ENCODE data around the gene HNMT.
"Not testable (repeated sequence)": the region's sequence is repeated elsewhere in the genome, so short reads cannot be mapped to it uniquely, and the experiment has no call there.

The HNMT gene

GRCh38 chr2:137968477-137969417 is 4.5 kb downstream of the HNMT start:
- no peak overlapping the region for H3K4me3 ChIP-seq
- H3K27ac ChIP-seq, result peak overlapping the region in 2 of 21 experiments; percentile 10 to 11

GRCh38 chr2:137969418-137969765 is 5.1 kb downstream of the HNMT start:
- Histone ChIP-seq H3K27ac (peak overlapping the region in 1 of 21 experiments; percentile 10), H3K4me3 (no peak overlapping the region)

GRCh38 chr2:137969876-137970275 is 5.6 kb downstream of the HNMT start:
- Histone ChIP-seq H3K4me3 (no peak overlapping the region), H3K27ac (no peak overlapping the region)

GRCh38 chr2:137971259-137971658 is 7.0 kb downstream of the HNMT start:
- not testable (repeated sequence) for H3K4me3 ChIP-seq, H3K27ac ChIP-seq

GRCh38 chr2:137973280-137973679 is 9.0 kb downstream of the HNMT start:
- H3K4me3 ChIP-seq, result no peak overlapping the region
- H3K27ac ChIP-seq, result no peak overlapping the region

GRCh38 chr2:137975280-137976271 is 11.3 kb downstream of the HNMT start:
- Histone ChIP-seq H3K4me3 (no peak overlapping the region), H3K27ac (peak overlapping the region in 17 of 21 experiments; percentile 23 to 75 (median 57))

GRCh38 chr2:137976274-137976673 is 12.0 kb downstream of the HNMT start:
- Histone ChIP-seq H3K27ac (peak overlapping the region in 10 of 21 experiments; percentile 7 to 75 (median 54)), H3K4me3 (no peak overlapping the region)

- H3K4me3 ChIP-seq, result no peak overlapping the region
- H3K27ac ChIP-seq, result no peak overlapping the region
Observed at GRCh38 chr2:137977790-137978189, 13.5 kb downstream of the HNMT start.

GRCh38 chr2:137980459-137980858 is 16.2 kb downstream of the HNMT start:
- H3K4me3 ChIP-seq, result no peak overlapping the region
- no peak overlapping the region for H3K27ac ChIP-seq

GRCh38 chr2:137981112-137981656 is 16.9 kb downstream of the HNMT start:
- H3K4me3 ChIP-seq, result no peak overlapping the region
- H3K27ac ChIP-seq, result no peak overlapping the region

- H3K27ac ChIP-seq, result no peak overlapping the region
- no peak overlapping the region for H3K4me3 ChIP-seq
Observed at GRCh38 chr2:137983581-137983980, 19.3 kb downstream of the HNMT start.

- Histone ChIP-seq H3K4me3 (no peak overlapping the region), H3K27ac (no peak overlapping the region)
Observed at GRCh38 chr2:137986268-137986667, 22.0 kb downstream of the HNMT start.

GRCh38 chr2:137987011-137987410 is 22.7 kb downstream of the HNMT start:
- Histone ChIP-seq H3K27ac (no peak overlapping the region), H3K4me3 (no peak overlapping the region)

- Histone ChIP-seq H3K27ac (no peak overlapping the region), H3K4me3 (no peak overlapping the region)
Observed at GRCh38 chr2:137991078-137991477, 26.8 kb downstream of the HNMT start.

GRCh38 chr2:137992039-137992646 is 27.9 kb downstream of the HNMT start:
- H3K4me3 ChIP-seq, result no peak overlapping the region

GRCh38 chr2:137993715-137994476 is 29.6 kb downstream of the HNMT start:
- not testable (repeated sequence) for H3K4me3 ChIP-seq, H3K27ac ChIP-seq

More at GRCh38 chr2:137992039-137992646, 27.9 kb downstream of the HNMT start:
- H3K27ac ChIP-seq, result no peak overlapping the region

GRCh38 chr2:137995368-137995767 is 31.1 kb downstream of the HNMT start:
- H3K27ac ChIP-seq, H3K4me3 ChIP-seq: not testable (repeated sequence)

- H3K4me3 ChIP-seq, H3K27ac ChIP-seq: not testable (repeated sequence)
Observed at GRCh38 chr2:137996158-137996557, 31.9 kb downstream of the HNMT start.

- no peak overlapping the region for H3K4me3 ChIP-seq
- H3K27ac ChIP-seq, result no peak overlapping the region
Observed at GRCh38 chr2:137997733-137998132, 33.5 kb downstream of the HNMT start.

All from skin epidermis (tissue), 12 donors.